GM12874 (cell line): ENCODE measurements around the gene APOOL.

Source experiments
- CTCF ChIP-seq: IDR thresholded peaks from 2 replicates; pipeline ENCODE4 v1.5.1; 2011; ENCODE audit warnings: low read depth, mild to moderate bottlenecking, control low read depth, low read length, moderate library complexity; ENCODE audit not compliant: insufficient read depth

APOOL gene

DNA sequence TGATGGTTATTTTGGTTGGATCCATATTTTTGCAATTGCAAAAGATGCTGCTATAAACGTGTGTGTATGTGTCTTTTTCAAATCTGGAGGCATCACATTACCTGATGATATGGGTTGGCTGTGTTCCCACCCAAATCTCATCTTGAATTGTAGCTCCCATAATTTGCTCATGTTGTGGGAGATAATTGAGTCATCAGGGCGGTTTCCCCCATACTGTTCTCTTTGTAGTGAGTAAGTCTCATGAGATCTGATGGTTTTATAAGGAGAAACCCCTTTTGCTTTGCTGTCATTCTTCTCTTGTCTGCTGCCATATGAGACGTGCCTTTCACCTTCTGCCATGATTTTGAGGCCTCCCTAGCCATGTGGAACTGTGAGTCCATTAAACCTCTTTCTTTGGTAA is 33.4 kb downstream of the APOOL start:
- TF ChIP-seq CTCF = no peak

DNA sequence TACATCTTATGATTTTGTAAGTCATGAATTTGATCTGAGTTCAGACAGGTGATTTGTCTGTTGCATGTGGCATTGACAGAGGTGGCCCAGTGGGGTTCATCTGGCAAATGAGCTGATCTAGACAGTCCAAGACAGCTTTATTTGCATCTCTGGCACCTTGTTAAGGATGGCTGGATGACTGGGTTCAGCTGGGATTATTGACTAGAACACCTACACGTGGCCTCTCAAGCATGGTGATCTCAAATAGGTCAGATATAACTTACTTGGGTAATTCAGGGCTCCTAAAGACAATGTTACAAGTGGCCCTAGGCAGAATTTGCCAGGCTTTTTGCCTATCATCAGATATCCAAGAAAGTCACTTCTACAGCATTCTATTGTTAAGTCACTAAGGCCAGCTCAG is 48.0 kb downstream of the APOOL start:
- no peak for TF ChIP-seq CTCF

DNA sequence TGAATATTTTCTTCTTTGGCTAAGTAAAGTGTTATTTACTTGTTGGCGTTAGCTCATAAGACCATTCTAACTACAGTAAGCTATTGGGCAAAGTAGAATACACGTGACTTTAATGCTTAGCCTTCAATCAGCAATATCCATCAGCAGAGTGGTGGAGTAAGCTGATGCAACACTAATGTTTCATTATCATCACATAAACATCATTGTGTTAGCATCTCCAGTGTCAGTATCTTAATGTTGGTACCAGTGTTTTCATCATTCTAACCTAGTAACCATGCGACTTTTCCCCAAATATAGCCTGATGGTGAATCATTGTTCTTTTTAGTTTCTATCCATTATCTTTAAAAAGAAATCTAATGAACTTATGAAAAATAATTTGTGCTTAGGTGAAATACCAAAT is 48.5 kb downstream of the APOOL start:
- no peak for TF ChIP-seq CTCF

- no peak for TF ChIP-seq CTCF
Observed at GRCh38 chrX:85052636-85053343, 49.1 kb downstream of the APOOL start.

DNA sequence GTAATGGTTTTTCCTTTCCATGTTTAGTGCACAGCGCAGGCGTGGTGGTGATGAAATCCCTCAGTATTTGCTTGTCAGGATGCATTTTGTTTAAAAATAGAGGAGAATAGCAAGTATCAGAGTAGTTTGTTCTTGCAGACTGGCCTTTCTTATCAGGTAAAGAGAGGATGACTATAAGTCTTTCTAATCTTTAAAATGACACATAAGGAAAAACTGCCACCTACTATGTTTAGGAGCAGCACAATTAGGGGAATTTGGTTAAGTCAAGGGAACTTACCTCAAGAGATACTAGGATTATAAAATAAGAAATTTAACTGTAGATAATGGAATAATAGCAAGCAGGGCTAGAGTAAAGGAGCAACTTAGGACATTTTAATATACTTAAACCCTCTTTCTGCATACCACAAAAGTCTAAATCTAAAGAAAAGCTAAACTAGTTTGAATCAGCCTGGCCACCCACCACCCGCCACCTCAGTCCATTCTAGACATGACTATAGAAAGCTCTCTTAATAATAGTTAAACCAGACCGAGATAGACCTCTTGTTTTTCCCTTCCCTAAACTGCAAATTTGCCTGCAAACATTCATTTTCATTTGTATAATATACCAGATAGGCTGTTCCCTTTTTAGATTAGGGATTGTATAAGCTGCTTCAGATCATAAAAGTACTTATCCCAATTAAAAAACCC is 62.0 kb downstream of the APOOL start:
- no peak for TF ChIP-seq CTCF

DNA sequence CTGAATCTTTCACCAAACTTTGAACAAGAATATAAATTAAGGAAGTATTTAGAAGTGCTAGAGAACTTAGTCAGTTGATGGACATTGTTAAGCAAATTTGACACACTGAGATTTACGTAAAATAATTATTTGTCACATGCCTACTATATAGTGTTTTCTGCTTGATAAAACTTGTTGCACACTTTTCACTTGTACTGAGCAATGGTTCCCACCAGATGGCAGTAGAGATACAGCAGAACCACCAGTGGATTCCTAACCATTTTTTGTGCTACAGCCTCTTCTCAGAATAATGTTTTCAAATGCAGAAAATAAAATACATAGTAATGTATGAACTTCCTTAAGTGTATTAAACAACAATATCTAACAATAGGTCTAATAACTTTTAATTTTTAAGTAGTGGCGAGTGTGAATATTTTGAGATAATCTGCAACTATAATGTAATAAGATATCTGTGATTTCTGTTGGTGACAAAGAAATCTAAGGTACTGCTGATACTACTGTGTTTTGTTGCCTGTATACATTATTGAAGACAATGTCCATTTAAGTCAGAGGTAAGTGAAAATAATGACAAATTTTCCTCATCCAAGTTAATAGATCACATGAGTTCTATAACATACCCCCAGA is 81.2 kb downstream of the APOOL start:
- TF ChIP-seq CTCF = peak; percentile 55; the same call in 1 of the 2 replicates

DNA sequence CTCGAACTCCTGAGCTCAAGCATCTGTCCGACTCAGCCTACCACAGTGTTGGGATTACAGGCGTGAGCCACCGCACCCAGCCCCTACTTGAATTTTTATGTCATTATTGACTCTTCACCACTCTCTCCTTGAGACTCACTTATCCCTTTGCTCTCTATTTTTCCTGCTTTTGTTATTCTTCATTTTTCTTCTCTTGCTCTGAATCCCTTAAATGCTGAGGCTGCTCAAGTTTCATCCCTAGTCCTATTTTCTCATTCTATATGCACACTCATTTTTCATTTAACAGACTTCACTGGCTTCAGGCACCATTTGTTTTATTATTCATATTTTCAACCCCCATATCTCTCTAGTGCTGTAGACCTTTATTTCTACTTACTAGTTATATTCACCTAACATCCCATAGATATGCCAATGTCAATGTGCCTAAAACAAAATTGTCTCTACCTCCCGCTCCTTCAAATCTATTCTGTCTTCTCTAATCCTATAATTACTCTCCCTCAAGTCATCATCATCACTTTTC is 85.7 kb downstream of the APOOL start:
- TF ChIP-seq CTCF = no peak
